BE2C (cell line): ENCODE data around the gene ABHD4.

Experiments used
- DNase-seq: peaks from one replicate; pipeline ENCODE4 v3.0.0-alpha.2; 2020
- H3K27me3 ChIP-seq: fragments of 250-450 bp; sonication (Bioruptor Pico); 2 replicates; pipeline ENCODE4 v1.5.1; 2020; ENCODE audit warnings: mild to moderate bottlenecking
- H3K36me3 ChIP-seq: fragments of 250-450 bp; sonication (Bioruptor Pico); 2 replicates; pipeline ENCODE4 v1.5.1; 2020; ENCODE audit warnings: mild to moderate bottlenecking
- H3K4me1 ChIP-seq: fragments of 250-450 bp; sonication (Bioruptor Pico); 2 replicates; pipeline ENCODE4 v1.5.1; 2020
- H3K4me3 ChIP-seq: 2 replicates; pipeline ENCODE4 v1.5.1; 2011; ENCODE audit warnings: low read depth, low read length
- H3K9me3 ChIP-seq: fragments of 250-450 bp; sonication (Bioruptor Pico); 2 replicates; pipeline ENCODE4 v1.5.1; 2020
- TF ChIP-seq, protein P1 (sequence below): IDR thresholded peaks from 2 replicates; pipeline ENCODE4 v1.5.1; 2012; ENCODE audit warnings: mild to moderate bottlenecking, low read depth, low read length

ABHD4 gene

DNA sequence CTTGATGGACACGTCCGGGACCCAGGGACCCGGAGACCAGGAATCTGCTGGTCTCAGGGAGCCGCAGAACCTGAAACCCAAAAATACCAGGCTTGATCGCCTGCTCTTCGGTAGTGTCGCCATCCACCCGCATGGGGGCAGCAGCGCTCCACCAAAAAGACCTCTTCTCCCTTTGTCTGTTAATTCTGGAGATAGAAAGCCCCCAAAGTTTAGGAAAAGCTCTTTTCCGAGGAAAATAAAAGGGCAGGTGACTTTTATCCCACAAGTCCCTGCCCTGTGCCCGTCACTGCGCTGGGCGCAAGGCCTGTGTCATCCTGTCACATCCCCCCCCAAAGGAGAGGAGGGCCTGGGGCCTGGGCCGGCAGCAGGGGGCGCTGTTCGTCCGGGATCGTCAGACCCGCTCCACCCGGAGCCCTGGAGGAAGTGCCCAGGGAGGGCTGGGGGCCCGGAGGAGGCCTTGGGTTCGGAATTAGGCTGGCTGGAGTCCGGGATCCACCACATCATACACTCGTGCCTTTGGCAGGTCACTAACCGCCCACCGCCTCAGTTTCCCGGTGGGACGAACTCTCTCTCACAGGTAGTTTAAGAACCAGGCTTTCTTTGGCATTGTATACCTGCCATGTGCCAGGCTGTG, 41.0 kb upstream of the ABHD4 start:
- Histone ChIP-seq H3K4me3 (peak overlapping the region; percentile 43), H3K36me3 (no peaks in the 10 kb centered on the region), H3K4me1 (peaks cover 10% of the 10 kb centered on the region), H3K27me3 (no peaks in the 10 kb centered on the region), H3K9me3 (no peaks in the 10 kb centered on the region)
- TF ChIP-seq, protein P1, sequence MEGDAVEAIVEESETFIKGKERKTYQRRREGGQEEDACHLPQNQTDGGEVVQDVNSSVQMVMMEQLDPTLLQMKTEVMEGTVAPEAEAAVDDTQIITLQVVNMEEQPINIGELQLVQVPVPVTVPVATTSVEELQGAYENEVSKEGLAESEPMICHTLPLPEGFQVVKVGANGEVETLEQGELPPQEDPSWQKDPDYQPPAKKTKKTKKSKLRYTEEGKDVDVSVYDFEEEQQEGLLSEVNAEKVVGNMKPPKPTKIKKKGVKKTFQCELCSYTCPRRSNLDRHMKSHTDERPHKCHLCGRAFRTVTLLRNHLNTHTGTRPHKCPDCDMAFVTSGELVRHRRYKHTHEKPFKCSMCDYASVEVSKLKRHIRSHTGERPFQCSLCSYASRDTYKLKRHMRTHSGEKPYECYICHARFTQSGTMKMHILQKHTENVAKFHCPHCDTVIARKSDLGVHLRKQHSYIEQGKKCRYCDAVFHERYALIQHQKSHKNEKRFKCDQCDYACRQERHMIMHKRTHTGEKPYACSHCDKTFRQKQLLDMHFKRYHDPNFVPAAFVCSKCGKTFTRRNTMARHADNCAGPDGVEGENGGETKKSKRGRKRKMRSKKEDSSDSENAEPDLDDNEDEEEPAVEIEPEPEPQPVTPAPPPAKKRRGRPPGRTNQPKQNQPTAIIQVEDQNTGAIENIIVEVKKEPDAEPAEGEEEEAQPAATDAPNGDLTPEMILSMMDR = peak; percentile 94
- DNase-seq = peak; percentile 89

DNA sequence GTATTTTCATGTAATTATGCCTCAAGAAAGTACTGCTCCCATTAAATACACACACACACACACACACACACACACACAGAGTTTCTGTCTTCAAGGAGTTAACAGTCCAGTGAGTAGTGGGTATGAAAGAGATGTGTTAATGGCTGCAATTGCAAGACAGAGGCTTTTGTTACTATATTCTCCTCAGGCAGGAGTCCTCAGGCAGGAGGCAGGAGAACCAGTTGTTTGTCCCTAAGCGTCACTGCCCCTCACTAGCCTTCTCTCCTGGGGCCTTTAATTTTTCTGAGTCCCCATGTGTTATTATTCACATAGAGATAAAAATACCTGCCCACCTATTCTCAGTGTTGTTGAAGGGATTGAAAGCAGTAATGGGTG, 40.3 kb upstream of the ABHD4 start:
- TF ChIP-seq, protein P1 = no peak
- H3K9me3 ChIP-seq = no peaks in the 10 kb centered on the region
- DNase-seq = no peak
- H3K4me3 ChIP-seq = no peak overlapping the region
- H3K36me3 ChIP-seq = no peaks in the 10 kb centered on the region
- H3K4me1 ChIP-seq = peaks cover 10% of the 10 kb centered on the region
- H3K27me3 ChIP-seq = no peaks in the 10 kb centered on the region

DNA sequence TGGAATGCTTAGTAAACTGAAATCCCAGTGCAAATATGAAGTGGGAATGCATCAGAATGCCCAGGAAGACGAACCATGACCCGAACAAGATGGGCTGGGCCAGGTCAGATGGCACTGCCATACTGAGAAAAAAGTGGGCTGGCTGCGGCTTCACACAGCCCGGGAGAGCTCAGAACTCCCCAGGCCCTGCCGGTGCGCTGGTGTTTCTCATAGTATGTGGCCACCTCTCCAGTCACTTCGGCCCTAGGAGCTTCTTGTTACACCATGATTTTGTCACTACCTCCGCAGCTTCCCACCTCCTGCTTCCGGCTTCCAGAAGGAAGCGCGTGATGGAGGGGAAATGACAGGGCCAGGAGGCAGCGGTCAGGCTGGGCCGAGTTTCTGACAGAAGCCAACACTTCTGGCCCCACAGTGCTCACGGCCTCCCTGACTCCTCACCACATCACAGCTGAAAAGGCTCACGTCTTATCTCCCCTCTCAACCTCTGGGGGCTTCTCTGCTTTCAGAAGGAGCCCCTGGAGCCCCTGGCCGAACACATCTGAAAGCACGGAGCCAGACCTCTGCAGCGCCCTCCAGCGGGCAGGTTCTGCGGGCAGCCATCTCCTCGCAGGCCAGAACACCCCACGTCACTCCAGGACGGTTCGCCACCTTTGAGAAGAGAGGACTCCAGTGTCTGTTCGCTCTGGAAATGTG, 39.7 kb upstream of the ABHD4 start:
- no peaks in the 10 kb centered on the region for H3K9me3 ChIP-seq
- DNase-seq = no peak
- peaks cover 10% of the 10 kb centered on the region for H3K4me1 ChIP-seq
- TF ChIP-seq, protein P1 = 0 out of 2 replicates have a peak, but pooled peaks have one; percentile 1
- no peak overlapping the region for H3K4me3 ChIP-seq
- no peaks in the 10 kb centered on the region for H3K27me3 ChIP-seq
- H3K36me3 ChIP-seq = no peaks in the 10 kb centered on the region; the same call in 1 of the 2 replicates

DNA sequence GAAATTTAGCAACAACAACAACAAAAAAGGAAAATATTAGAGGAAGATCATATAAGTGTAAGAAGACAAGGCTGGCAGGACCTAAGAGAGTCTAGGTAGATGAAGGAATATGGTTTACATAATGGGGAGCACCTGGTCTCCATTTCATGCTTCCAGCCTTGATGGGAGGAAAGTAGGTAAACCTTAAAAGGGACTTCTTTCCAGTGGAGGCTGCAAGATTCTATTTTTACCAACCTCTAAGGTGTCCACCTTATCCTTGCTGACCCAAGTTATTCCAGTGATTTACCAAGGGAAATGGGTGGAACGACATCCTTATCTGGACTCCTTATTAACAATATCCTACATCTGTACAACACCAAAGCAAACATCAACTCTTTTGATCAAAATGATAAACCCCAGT, 39.1 kb upstream of the ABHD4 start:
- Histone ChIP-seq H3K36me3 (no peaks in the 10 kb centered on the region; the same call in 1 of the 2 replicates), H3K4me3 (no peak overlapping the region), H3K27me3 (no peaks in the 10 kb centered on the region), H3K4me1 (peaks cover 10% of the 10 kb centered on the region), H3K9me3 (no peaks in the 10 kb centered on the region)
- TF ChIP-seq, protein P1 = no peak
- DNase-seq = no peak

DNA sequence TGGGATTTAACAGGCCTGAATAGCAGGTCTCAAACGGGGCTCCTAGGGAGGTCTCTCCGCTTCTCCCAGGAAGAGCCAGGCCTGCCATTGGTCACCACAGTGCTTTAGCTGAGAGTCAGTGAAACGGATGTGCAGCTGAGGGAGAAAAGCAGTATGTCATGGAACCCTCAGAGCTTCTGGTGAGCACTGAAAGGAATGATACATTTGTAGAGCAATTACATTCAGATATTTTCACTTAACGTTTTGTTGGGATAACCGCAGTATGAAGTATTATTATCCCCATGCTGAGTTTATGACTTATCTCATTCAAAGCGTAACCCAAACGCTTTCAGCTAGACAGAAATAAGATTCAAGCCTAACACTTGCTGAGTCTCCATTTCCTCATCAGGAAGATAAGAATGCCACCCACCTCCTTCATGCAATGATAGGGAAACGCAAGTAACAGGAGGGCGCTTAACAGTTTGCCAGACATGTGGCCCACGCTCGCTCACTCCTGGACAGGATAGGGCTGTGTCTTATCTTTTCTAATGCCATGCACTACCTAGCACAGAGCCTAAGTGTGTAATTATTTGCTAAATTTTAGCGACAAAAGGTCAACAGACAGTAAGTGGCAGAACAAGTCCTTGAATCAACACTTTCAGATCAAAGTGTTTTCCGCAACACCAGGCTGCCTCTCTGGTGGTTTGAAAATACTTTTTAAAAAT, 37.3 kb upstream of the ABHD4 start:
- Histone ChIP-seq H3K4me3 (no peak overlapping the region), H3K4me1 (peaks cover 10% of the 10 kb centered on the region), H3K36me3 (peaks cover 6% of the 10 kb centered on the region), H3K27me3 (no peaks in the 10 kb centered on the region), H3K9me3 (no peaks in the 10 kb centered on the region)
- TF ChIP-seq, protein P1 = no peak
- DNase-seq = no peak

DNA sequence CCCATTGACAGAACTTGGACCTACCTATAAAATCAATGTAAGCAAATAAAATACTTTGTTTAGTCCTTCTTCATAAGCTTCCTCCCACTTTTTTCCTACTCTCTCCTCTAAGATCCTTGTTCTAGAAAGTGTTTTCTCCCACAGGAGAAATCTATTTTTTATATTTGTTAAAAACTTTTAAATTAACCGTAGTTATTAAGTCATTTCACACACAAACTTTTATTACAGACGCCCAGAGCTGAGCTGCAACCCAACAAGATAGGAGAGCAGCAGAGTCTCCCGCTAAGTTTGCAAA, 36.8 kb upstream of the ABHD4 start:
- Histone ChIP-seq H3K36me3 (peaks cover 6% of the 10 kb centered on the region), H3K9me3 (no peaks in the 10 kb centered on the region), H3K4me3 (no peak overlapping the region), H3K4me1 (peaks cover 10% of the 10 kb centered on the region), H3K27me3 (no peaks in the 10 kb centered on the region)
- DNase-seq = no peak
- TF ChIP-seq, protein P1 = no peak
